ENCODE data around the gene NEURL1B. TPM values are rescaled to one million over a fixed set of nuclear protein-coding genes. Genes with fewer than 3 reads are reported as not detected.

The NEURL1B gene
- polyA plus RNA-seq, 1 of the 3 experiments (the other 2 are of a cell fraction), result 2.8 TPM

- Histone ChIP-seq H2AFZ (ENCODE audit: low read depth) (no peak overlapping the region), H3F3A (replicated peaks; ENCODE audit: insufficient read depth) (no peaks in the 10 kb centered on the region), H4K20me1 (ENCODE audit: insufficient read depth) (no peaks in the 10 kb centered on the region), H3K79me2 (ENCODE audit: insufficient read depth) (no peaks in the 10 kb centered on the region), H3K9me2 (no peaks in the 10 kb centered on the region), H3K4me2 (no peak overlapping the region), H3K27me3 (ENCODE audit: insufficient read depth) (no peaks in the 10 kb centered on the region), H3K4me3 (ENCODE audit: low read depth in 2 of 2, low read length in 1 of 2) (no peak overlapping the region), H3K27ac (ENCODE audit: low read depth in 2 of 2, low read length in 1 of 2) (no peak overlapping the region), H3K9me3 (no peaks in the 10 kb centered on the region), H3K36me3 (replicated peaks in 1 of 2; ENCODE audit: control insufficient read depth in 1 of 2, insufficient read depth in 2 of 2, low read length in 1 of 2) (no peaks in the 10 kb centered on the region), H3K9ac (no peak overlapping the region), H3K4me1 (ENCODE audit: control insufficient read depth in 1 of 2, insufficient read depth in 2 of 2, low read depth in 1 of 2, low read length in 1 of 2) (peaks cover 5 to 9% of the 10 kb centered on the region in 2 experiments; a peak in 2 of 4 replicates)
- WGBS (ENCODE audit: low lambda C conversion rate), result 97% methylated on average over 11 of the region's 11 CpGs
- ChIA-PET CTCF (interaction anchor here (1.1 to 1.7 kb wide), 4 partner anchors 60 to 157 kb away, joined by 3 to 5 read pairs (median 4); no protein-coding TSS in a partner anchor), POLR2A (no interaction called here)
- TF ChIP-seq POLR2AphosphoS5 (IDR thresholded peaks at IDR 0.05; ENCODE audit: low read depth, low read length) (no peak), EP300 (IDR thresholded peaks at IDR 0.05; ENCODE audit: borderline replicate concordance in 1 of 2, low read depth in 1 of 2, low read length in 1 of 2) (no peak), RXRA (IDR thresholded peaks at IDR 0.05; ENCODE audit: borderline replicate concordance, low read depth) (no peak), MAX (IDR thresholded peaks at IDR 0.05; ENCODE audit: low read depth) (no peak), JUND (IDR thresholded peaks at IDR 0.05) (no peak), USF1 (IDR thresholded peaks at IDR 0.05; ENCODE audit: borderline replicate concordance, low read depth) (no peak), FOXJ3 (CRISPR knock-in tag; IDR thresholded peaks at IDR 0.05) (no peak), SMC3 (IDR thresholded peaks at IDR 0.05; ENCODE audit: low read depth, low read length) (no peak), RAD21 (IDR thresholded peaks at IDR 0.05; ENCODE audit: low read length) (no peak), MEF2A (IDR thresholded peaks at IDR 0.05; ENCODE audit: borderline replicate concordance, low read depth) (no peak), GATA2 (CRISPR knock-in tag; IDR thresholded peaks at IDR 0.05) (no peak), TEAD4 (IDR thresholded peaks at IDR 0.05; ENCODE audit: borderline replicate concordance, insufficient read depth) (no peak)
- DNase-seq, result no peak
These were observed 4.6 kb upstream of the NEURL1B start for GRCh38 chr5:172636279-172637050.

GRCh38 chr5:172637110-172637580 is 3.9 kb upstream of the NEURL1B start:
- 0 out of 2 replicates have a peak, but pooled peaks cover under 1% of the 10 kb centered on the region for H3K79me2 ChIP-seq (ENCODE audit: insufficient read depth)
- H3K36me3 ChIP-seq (replicated peaks in 1 of 2; ENCODE audit: control insufficient read depth in 1 of 2, insufficient read depth in 2 of 2, low read length in 1 of 2), result no peaks in the 10 kb centered on the region
- no peaks in the 10 kb centered on the region for H4K20me1 ChIP-seq (ENCODE audit: insufficient read depth)
- WGBS (ENCODE audit: low lambda C conversion rate), result 85% methylated on average over 6 of the region's 10 CpGs
- DNase-seq, result no peak
- H3K9me2 ChIP-seq, result no peaks in the 10 kb centered on the region
- H3F3A ChIP-seq (replicated peaks; ENCODE audit: insufficient read depth), result no peaks in the 10 kb centered on the region
- H3K27me3 ChIP-seq (ENCODE audit: insufficient read depth), result no peaks in the 10 kb centered on the region
- H3K4me2 ChIP-seq, result no peak overlapping the region
- peaks cover 5 to 14% of the 10 kb centered on the region in 2 experiments; a peak in 2 of 4 replicates for H3K4me1 ChIP-seq (ENCODE audit: control insufficient read depth in 1 of 2, insufficient read depth in 2 of 2, low read depth in 1 of 2, low read length in 1 of 2)
- H3K9me3 ChIP-seq, result no peaks in the 10 kb centered on the region
- ChIA-PET POLR2A (no interaction called here), CTCF (interaction anchor here (1.1 to 1.7 kb wide), 6 partner anchors 30 to 158 kb away, joined by 3 to 5 read pairs (median 4); no protein-coding TSS in a partner anchor)
- H3K9ac ChIP-seq, result no peak overlapping the region
- no peak overlapping the region for H3K4me3 ChIP-seq (ENCODE audit: low read depth in 2 of 2, low read length in 1 of 2)
- no peak overlapping the region for H3K27ac ChIP-seq (ENCODE audit: low read depth in 2 of 2, low read length in 1 of 2)
- H2AFZ ChIP-seq (ENCODE audit: low read depth), result no peak overlapping the region
- no peak for TF ChIP-seq USF2 (IDR thresholded peaks at IDR 0.05; ENCODE audit: borderline replicate concordance, low read depth, low read length)
- TF ChIP-seq SIN3A (IDR thresholded peaks at IDR 0.05; ENCODE audit: borderline replicate concordance, low read depth, low read length), result no peak
- TF ChIP-seq FOSL2 (IDR thresholded peaks at IDR 0.05; ENCODE audit: borderline replicate concordance, low read depth), result no peak
- TF ChIP-seq YY1 (IDR thresholded peaks at IDR 0.05; ENCODE audit: low read depth), result no peak
- no peak for TF ChIP-seq NRF1 (IDR thresholded peaks at IDR 0.05; ENCODE audit: low read depth, low read length)
- TF ChIP-seq EP300 (IDR thresholded peaks at IDR 0.05; ENCODE audit: borderline replicate concordance in 1 of 2, low read depth in 1 of 2, low read length in 1 of 2), result no peak
- no peak for TF ChIP-seq RFX5 (IDR thresholded peaks at IDR 0.05; ENCODE audit: low read length)
- no peak for TF ChIP-seq EZH2phosphoT487 (IDR thresholded peaks at IDR 0.05; ENCODE audit: borderline replicate concordance, low read depth)
- no peak for TF ChIP-seq FOXM1 (IDR thresholded peaks at IDR 0.05; ENCODE audit: low read depth)
- TF ChIP-seq POLR2AphosphoS5 (IDR thresholded peaks at IDR 0.05; ENCODE audit: low read depth, low read length), result no peak
- no peak for TF ChIP-seq MAX (IDR thresholded peaks at IDR 0.05; ENCODE audit: low read depth)
- TF ChIP-seq RXRA (IDR thresholded peaks at IDR 0.05; ENCODE audit: borderline replicate concordance, low read depth), result no peak
- TF ChIP-seq SMC3 (IDR thresholded peaks at IDR 0.05; ENCODE audit: low read depth, low read length), result no peak
- TF ChIP-seq MXI1 (IDR thresholded peaks at IDR 0.05; ENCODE audit: low read depth, low read length), result no peak
- no peak for TF ChIP-seq JUND (IDR thresholded peaks at IDR 0.05)
- TF ChIP-seq TAF1 (IDR thresholded peaks at IDR 0.05; ENCODE audit: borderline replicate concordance, low read depth, low read length), result no peak
- no peak for TF ChIP-seq GABPA (IDR thresholded peaks at IDR 0.05; ENCODE audit: low read depth)
